Measurements from ENCODE around the gene FGF23. TPM values are rescaled to one million over a fixed set of nuclear protein-coding genes. Genes with fewer than 3 reads are reported as not detected.

The FGF23 gene
- total and polyA plus RNA-seq, 5 donors: 0.24 to 0.68 (median 0.25) TPM; not detected in 2

DNA sequence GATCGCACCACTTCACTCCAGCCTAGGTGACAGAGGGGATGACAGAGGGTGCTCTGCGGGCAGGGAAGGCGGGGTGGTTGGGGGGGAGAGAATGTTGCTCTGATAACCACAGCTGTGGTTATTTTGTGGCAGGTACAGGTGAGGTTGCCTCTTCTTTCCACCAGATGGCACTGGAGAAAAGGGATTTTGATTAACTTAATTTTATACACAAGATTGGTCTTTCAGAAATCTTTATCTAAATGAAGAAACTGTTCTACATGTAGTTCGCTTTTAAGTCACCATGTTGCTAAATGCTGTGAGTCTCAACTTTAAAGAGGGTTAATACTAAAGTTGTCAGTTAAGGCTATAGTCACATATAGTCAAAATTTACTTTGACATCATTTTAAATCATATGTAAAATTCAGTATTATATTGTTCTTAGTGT, 25.7 kb downstream of the FGF23 start:
- 47% methylated on average over 4 of the region's 4 CpGs for WGBS
- no peak overlapping the region for H3K4me3 ChIP-seq (ENCODE audit: low read length)
- intact Hi-C loops (cut with DNase I): loop anchor here in 2 of 4 donors (5.0 to 10.0 kb wide), 2 partner anchors 171 to 184 kb away; partner anchors contain the start of gene RAD51AP1 (in 1 of the 2)
- ATAC-seq (no peak), DNase-seq (no peak)
- H3K4me1 ChIP-seq (ENCODE audit: control insufficient read depth, insufficient read depth, low read length): peaks cover 5% of the 10 kb centered on the region
- no peaks in the 10 kb centered on the region for H3K27me3 ChIP-seq (ENCODE audit: control insufficient read depth, insufficient read depth)
- no peak overlapping the region for H3K27ac ChIP-seq (ENCODE audit: low read length)
- no peaks in the 10 kb centered on the region for H3K9me3 ChIP-seq (ENCODE audit: control insufficient read depth, low read length)

DNA sequence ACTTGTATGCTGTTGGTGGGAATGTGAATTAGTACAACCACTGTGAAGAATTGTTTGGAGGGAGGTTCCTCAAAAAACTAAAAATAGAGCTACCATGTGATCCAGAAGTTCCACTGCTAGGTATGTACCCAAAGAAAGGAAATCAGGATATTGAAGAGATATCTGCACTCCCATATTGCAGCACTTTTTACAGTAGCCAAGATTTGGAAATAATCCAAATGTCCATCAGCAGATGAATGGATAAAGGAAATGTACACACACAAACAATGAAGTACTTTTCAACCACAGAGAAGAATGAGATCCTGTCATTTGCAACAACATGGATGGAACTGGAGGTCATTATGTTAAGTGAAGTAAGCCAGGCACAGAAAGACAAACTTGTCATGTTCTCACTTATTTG, 32.6 kb downstream of the FGF23 start:
- DNase-seq (no peak), ATAC-seq (no peak)
- Histone ChIP-seq H3K4me1 (ENCODE audit: control insufficient read depth, insufficient read depth, low read length) (no peaks in the 10 kb centered on the region), H3K9me3 (ENCODE audit: control insufficient read depth, low read length) (no peaks in the 10 kb centered on the region), H3K27me3 (ENCODE audit: control insufficient read depth, insufficient read depth) (no peaks in the 10 kb centered on the region), H3K4me3 (ENCODE audit: low read length) (no peak overlapping the region), H3K27ac (ENCODE audit: low read length) (no peak overlapping the region)
- intact Hi-C loops (cut with DNase I): no loop called here

DNA sequence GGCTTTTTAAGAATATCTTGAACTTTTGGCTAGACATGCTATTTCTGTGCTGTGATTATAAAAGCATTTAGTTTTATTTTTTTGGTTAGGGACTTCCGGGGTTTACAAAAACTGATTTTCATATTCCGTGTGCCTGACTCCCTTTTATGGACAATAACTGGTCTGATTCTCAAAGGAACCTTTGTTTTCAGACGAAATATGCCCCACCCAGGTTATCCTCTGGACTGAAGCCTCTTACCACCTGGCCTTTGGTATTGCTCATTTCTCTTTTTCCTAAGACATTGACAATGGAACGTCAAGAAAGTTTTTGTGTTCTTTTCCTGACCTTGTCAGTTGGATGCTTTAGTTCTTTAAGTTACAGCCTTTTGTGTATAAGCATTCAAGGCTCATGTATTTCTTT, 47.7 kb downstream of the FGF23 start:
- H3K4me3 ChIP-seq (ENCODE audit: low read length): no peak overlapping the region
- intact Hi-C loops (cut with DNase I): no loop called here
- DNase-seq (no peak), ATAC-seq (no peak)
- WGBS: 57% methylated on average over 4 of the region's 4 CpGs
- no peak overlapping the region for H3K27ac ChIP-seq (ENCODE audit: low read length)
- H3K4me1 ChIP-seq (ENCODE audit: control insufficient read depth, insufficient read depth, low read length): peaks cover 1% of the 10 kb centered on the region
- H3K27me3 ChIP-seq (ENCODE audit: control insufficient read depth, insufficient read depth): no peaks in the 10 kb centered on the region
- no peaks in the 10 kb centered on the region for H3K9me3 ChIP-seq (ENCODE audit: control insufficient read depth, low read length)

DNA sequence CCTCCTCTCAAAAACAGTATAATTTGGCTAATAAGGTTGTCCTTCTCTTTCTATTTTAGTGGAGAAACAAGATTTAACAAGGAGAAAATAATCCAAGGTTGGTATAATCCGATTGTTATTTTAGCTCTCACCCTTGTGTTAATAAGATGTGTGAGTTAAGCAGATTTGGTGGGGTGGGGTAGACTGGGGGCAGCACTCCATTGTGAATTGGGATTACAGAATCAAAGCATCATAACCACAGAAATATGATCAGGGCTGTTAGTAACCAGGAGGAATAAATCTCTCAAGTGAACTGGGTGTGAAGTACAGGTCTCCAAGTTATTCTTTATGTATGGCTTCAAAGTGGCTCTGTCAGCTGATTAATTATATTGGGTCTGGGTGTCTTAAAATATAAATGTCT, 48.3 kb downstream of the FGF23 start:
- Histone ChIP-seq H3K27me3 (ENCODE audit: control insufficient read depth, insufficient read depth) (no peaks in the 10 kb centered on the region), H3K4me3 (ENCODE audit: low read length) (no peak overlapping the region), H3K27ac (ENCODE audit: low read length) (no peak overlapping the region), H3K4me1 (ENCODE audit: control insufficient read depth, insufficient read depth, low read length) (peaks cover 1% of the 10 kb centered on the region), H3K9me3 (ENCODE audit: control insufficient read depth, low read length) (no peaks in the 10 kb centered on the region)
- DNase-seq (no peak), ATAC-seq (no peak)
- intact Hi-C loops (cut with DNase I): no loop called here
- 89% methylated on average over 1 of the region's 1 CpG for WGBS

DNA sequence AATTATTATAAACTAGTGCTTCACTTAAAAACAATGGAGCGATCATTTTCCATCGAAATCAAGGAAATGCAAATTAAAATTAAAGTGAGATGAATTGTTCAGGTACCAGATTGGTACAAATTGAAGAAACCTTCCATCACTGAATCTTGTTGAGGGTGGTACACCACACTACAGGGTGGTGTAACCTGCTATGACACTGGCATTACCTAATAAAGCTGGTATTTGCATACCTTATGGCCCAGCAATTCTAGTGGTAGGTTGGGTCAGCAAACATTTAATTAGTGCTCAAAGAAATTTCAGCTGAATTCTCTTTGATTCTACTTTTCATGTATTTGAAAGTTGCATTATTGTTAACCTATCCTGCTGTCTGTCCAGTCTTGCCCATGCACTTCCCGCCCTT, 49.3 kb downstream of the FGF23 start:
- Histone ChIP-seq H3K4me3 (ENCODE audit: low read length) (no peak overlapping the region), H3K9me3 (ENCODE audit: control insufficient read depth, low read length) (no peaks in the 10 kb centered on the region), H3K27ac (ENCODE audit: low read length) (no peak overlapping the region), H3K4me1 (ENCODE audit: control insufficient read depth, insufficient read depth, low read length) (peaks cover 1% of the 10 kb centered on the region), H3K27me3 (ENCODE audit: control insufficient read depth, insufficient read depth) (no peaks in the 10 kb centered on the region)
- intact Hi-C loops (cut with DNase I): no loop called here
- ATAC-seq: no peak
- no peak for DNase-seq
- 96% methylated on average over 3 of the region's 3 CpGs for WGBS

DNA sequence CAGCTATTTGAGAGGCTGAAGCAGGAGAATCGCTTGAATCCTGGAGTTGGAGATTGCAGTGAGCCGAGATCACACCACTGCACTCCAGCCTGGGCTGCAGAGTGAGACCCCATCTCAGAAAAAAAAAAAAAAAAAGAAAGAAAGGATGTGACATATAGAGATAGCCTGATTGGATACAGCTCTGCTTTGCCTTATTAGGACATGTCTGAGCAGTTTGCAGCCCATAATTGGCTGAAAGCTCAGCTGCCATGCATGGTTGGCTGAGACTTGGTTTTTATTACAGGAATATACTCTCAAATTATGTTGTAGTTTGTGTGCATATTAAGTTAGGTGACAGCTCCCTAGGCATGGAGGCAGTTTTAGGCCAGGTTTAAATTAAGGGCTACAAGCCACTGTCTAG, 52.2 kb downstream of the FGF23 start:
- WGBS: 98% methylated on average over 2 of the region's 2 CpGs
- Histone ChIP-seq H3K4me3 (ENCODE audit: low read length) (no peak overlapping the region), H3K9me3 (ENCODE audit: control insufficient read depth, low read length) (no peaks in the 10 kb centered on the region), H3K27me3 (ENCODE audit: control insufficient read depth, insufficient read depth) (no peaks in the 10 kb centered on the region), H3K27ac (ENCODE audit: low read length) (no peak overlapping the region), H3K4me1 (ENCODE audit: control insufficient read depth, insufficient read depth, low read length) (peaks cover 1% of the 10 kb centered on the region)
- intact Hi-C loops (cut with DNase I): no loop called here
- DNase-seq: no peak
- ATAC-seq: no peak

DNA sequence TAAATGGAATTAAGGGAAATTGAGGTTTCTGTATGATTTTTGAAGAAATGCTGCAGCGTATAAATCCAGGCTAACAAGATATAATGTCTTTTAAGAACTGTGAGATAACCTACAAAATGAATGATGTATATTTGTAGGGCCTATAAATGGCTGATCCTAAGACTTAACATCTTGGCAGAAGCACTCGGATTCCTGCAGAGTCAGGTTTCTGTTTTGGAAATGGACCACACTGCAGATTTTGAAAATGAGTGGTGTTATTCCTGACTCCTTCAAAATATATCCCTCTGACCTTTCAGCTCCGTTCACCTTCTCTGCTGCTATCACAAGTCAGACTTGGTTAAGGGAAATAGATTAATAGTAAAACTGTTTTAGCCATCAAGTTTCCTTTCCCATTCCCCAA, 53.5 kb downstream of the FGF23 start:
- no peaks in the 10 kb centered on the region for H3K27me3 ChIP-seq (ENCODE audit: control insufficient read depth, insufficient read depth)
- no peak overlapping the region for H3K27ac ChIP-seq (ENCODE audit: low read length)
- peaks cover 1% of the 10 kb centered on the region for H3K4me1 ChIP-seq (ENCODE audit: control insufficient read depth, insufficient read depth, low read length)
- DNase-seq (no peak), ATAC-seq (no peak)
- intact Hi-C loops (cut with DNase I): no loop called here
- 61% methylated on average over 3 of the region's 3 CpGs for WGBS
- H3K4me3 ChIP-seq (ENCODE audit: low read length): no peak overlapping the region
- no peaks in the 10 kb centered on the region for H3K9me3 ChIP-seq (ENCODE audit: control insufficient read depth, low read length)

DNA sequence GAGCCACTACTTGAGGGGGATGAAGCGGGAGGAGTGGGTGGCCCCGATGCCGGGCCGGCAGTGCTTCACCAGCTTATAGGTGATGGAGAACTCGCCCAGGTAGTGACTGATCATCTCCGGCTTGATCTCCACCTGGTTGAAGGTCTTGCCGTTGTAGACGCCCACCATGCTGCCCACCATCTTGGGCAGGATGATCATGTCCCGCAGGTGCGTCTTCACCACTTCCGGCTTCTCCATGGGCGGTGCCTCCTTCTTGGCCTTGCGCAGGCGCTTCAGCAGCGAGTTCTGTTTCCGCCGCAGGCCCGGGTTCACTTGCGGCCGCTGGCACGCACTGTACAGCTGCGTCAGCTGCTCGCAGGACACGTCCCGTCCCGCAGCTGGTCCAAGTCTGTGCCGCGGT, 55.1 kb downstream of the FGF23 start:
- ATAC-seq: no peak
- Histone ChIP-seq H3K4me1 (ENCODE audit: control insufficient read depth, insufficient read depth, low read length) (peaks cover 1% of the 10 kb centered on the region), H3K9me3 (ENCODE audit: control insufficient read depth, low read length) (no peaks in the 10 kb centered on the region), H3K27ac (ENCODE audit: low read length) (no peak overlapping the region), H3K27me3 (ENCODE audit: control insufficient read depth, insufficient read depth) (no peaks in the 10 kb centered on the region), H3K4me3 (ENCODE audit: low read length) (no peak overlapping the region)
- no peak for DNase-seq
- intact Hi-C loops (cut with DNase I): no loop called here
- WGBS: 98% methylated on average over 28 of the region's 28 CpGs

DNA sequence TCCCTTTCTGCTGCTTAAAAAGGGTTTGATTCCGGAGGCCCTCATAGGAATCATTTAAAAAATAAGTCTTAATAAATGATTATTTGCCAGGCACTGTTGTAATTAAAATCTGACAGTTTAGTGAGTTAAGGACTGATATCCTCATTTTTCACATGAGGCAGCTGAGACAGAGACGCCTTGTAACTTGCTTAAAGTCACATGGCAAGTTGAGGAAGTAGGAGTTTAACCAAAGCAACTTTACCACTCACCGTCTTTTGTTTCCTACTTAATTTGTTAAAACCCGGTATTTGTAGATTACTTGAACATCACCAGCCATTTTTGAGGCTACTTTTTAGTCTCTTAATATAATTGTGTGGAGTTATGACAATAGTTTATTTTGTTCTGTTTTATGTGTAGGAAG, 56.1 kb downstream of the FGF23 start:
- no peak for ATAC-seq
- intact Hi-C loops (cut with DNase I): no loop called here
- H3K27me3 ChIP-seq (ENCODE audit: control insufficient read depth, insufficient read depth): no peaks in the 10 kb centered on the region
- no peak overlapping the region for H3K4me3 ChIP-seq (ENCODE audit: low read length)
- H3K9me3 ChIP-seq (ENCODE audit: control insufficient read depth, low read length): no peaks in the 10 kb centered on the region
- 76% methylated on average over 4 of the region's 4 CpGs for WGBS
- no peak for DNase-seq
- H3K27ac ChIP-seq (ENCODE audit: low read length): no peak overlapping the region
- peaks cover 1% of the 10 kb centered on the region for H3K4me1 ChIP-seq (ENCODE audit: control insufficient read depth, insufficient read depth, low read length)

DNA sequence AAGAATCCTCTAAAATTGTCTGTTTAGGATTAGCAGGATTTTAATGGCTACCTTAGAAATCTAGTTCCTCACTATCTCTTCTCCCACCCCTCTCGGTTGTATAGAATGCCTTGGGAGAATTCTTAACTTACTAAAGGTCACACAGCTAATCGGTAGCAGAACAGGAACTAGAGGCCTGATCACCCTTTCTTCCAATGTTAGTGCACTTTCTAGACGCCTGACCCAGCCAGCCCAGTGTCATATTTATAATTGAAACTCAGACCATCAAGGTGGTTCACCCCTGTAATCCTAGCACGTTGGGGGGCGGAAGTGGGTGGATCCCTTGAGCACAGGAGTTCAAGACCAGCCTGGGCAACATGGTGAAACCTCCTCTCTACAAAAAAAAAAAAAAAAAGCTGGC, 56.8 kb downstream of the FGF23 start:
- intact Hi-C loops (cut with DNase I): no loop called here
- H3K27me3 ChIP-seq (ENCODE audit: control insufficient read depth, insufficient read depth): no peaks in the 10 kb centered on the region

DNA sequence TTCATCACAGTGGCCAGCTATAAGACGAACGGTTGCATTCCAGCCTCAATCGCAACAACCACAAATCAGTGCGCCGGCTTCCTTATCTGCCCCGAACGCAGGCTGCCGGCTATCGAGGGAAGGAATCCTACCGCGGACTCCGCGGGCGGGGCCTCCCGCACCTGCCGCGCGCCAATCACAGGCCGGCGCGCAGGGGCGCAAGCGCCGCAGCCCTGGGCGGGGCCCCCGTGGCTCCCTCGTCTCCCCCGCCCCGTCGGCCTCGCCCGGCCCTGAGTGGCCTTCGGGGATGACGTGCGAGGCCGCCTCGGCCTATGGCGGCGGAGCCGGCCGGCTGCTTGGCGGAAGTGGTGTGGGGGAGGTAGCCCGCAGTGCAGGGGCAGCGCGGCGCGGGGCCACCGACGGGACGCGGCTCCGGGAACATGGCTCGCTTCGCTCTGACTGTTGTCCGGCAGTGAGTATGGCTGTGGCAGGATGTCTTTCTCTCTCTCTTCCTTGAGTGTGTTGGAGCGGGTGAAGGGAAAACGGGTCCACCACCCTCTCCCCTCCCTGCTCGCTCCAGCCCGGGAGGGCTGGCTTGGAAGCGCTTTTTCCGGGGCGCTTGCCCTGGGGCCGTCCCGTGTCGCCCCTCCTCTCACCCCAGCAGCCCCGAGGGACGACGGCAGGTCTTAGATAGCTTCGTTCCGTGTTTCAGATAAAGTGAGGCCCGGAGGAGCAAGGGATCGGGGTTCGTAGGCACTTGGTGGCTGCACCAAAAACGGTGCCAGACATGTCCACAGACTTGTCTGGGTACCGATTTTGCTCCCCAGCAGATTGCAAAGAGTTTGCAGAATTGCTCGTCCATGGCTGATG, 58.4 kb downstream of the FGF23 start, which contains the start of gene TIGAR:
Gene TIGAR (plus strand): TSS at position 361 of the 849 bp plus-strand sequence. CDS start 59 bp downstream, at position 420.
- intact Hi-C loops (cut with DNase I): no loop called here
- DNase-seq: peak; percentile 96 to 98 (median 97)
- WGBS: under 1% methylated on average over 76 of the region's 76 CpGs
- no peaks in the 10 kb centered on the region for H3K27me3 ChIP-seq (ENCODE audit: control insufficient read depth, insufficient read depth)
- ATAC-seq: peak; percentile 100
- H3K9me3 ChIP-seq (ENCODE audit: control insufficient read depth, low read length): no peaks in the 10 kb centered on the region
- H3K4me1 ChIP-seq (ENCODE audit: control insufficient read depth, insufficient read depth, low read length): no peaks in the 10 kb centered on the region
- peak within 1 kb of the TSS; percentile 59 for H3K27ac ChIP-seq (ENCODE audit: low read length)
- peak within 1 kb of the TSS; percentile 69 for H3K4me3 ChIP-seq (ENCODE audit: low read length)

More for the DNA sequence above, 56.8 kb downstream of the FGF23 start:
- no peak overlapping the region for H3K4me3 ChIP-seq (ENCODE audit: low read length)
- 69% methylated on average over 5 of the region's 5 CpGs for WGBS
- ATAC-seq: no peak
- peaks cover 1% of the 10 kb centered on the region for H3K4me1 ChIP-seq (ENCODE audit: control insufficient read depth, insufficient read depth, low read length)
- H3K9me3 ChIP-seq (ENCODE audit: control insufficient read depth, low read length): no peaks in the 10 kb centered on the region
- H3K27ac ChIP-seq (ENCODE audit: low read length): no peak overlapping the region
- DNase-seq: no peak

Measured in right cardiac atrium (tissue), 5 donors.